GM12891 (cell line): ENCODE measurements around the gene ZDHHC21.

Experiments
- PAX5 ChIP-seq: IDR thresholded peaks from 2 replicates; pipeline ENCODE4 v1.6.1; 2011; ENCODE audit warnings: low read length, moderate library complexity, mild to moderate bottlenecking; ENCODE audit not compliant: insufficient read depth, severe bottlenecking
- POLR2A ChIP-seq: IDR thresholded peaks from 2 replicates; pipeline ENCODE4 v1.6.1; 2011; ENCODE audit warnings: low read depth, low read length, control low read depth
- POLR2AphosphoS5 ChIP-seq: IDR thresholded peaks from 2 replicates; pipeline ENCODE4 v1.6.1; 2011; ENCODE audit warnings: low read depth, low read length, control low read depth
- SPI1 ChIP-seq: IDR thresholded peaks from 2 replicates; pipeline ENCODE4 v1.6.1; 2011; ENCODE audit warnings: low read depth, low read length, control low read depth
- TAF1 ChIP-seq: IDR thresholded peaks from 2 replicates; pipeline ENCODE4 v1.6.1; 2011; ENCODE audit warnings: low read depth, low read length, control low read depth

DNA sequence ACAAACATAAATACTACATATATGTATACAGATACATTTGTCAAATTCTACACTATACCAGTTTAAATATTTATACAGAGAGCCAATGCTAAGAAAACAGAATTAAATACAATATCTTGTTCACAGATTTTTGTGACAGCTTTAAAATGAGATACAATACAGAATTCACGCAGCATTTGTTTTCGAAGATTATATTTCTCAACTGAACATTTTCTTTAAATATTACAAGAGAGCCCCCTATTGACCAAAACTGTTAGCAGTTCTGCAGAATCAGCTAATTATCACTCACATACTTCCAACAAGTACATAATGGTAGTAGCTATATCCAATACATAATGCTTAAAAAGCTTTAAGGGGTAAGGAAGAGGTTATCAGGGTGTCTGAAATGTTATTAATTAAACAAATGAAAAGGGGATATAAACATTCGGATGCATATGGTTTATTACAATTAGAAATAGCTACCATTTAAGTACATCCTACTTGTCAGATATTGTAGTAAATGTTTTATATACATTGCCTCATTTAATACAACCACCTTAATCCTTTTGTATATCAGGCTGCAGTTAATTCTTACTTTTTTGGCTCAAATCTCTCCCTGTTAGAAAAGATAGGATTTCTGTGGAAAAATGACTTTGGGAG, 31.7 kb downstream of the ZDHHC21 start:
- TF ChIP-seq POLR2AphosphoS5 (no peak), POLR2A (no peak), SPI1 (no peak), PAX5 (no peak), TAF1 (no peak)
